Mammary epithelial cell (primary cell): ENCODE measurements around the gene GALNT2.

Experiments
- CTCF ChIP-seq, 2 donors: IDR thresholded peaks in 1 of 2; conservative IDR thresholded peaks in 1 of 2; 2 replicates each; pipeline ENCODE4 v1.5.1; 2011 to 2012; ENCODE audit warnings: inconsistent platforms in 2 of 2, low read length in 2 of 2, mild to moderate bottlenecking in 2 of 2, control low read depth in 1 of 2, low read depth in 1 of 2; ENCODE audit not compliant: insufficient read depth in 1 of 2; ENCODE audit errors: extremely low read depth in 1 of 2
- EZH2 ChIP-seq: IDR thresholded peaks from 2 replicates; pipeline ENCODE4 v1.6.1; 2012; ENCODE audit warnings: low read length, inconsistent platforms, borderline replicate concordance

- no peak for TF ChIP-seq CTCF (conservative IDR thresholded peaks at IDR 0.05 in 1 of 2, IDR thresholded peaks at IDR 0.05 in 1 of 2; ENCODE audit: extremely low read depth in 1 of 2, insufficient read depth in 1 of 2, low read depth in 1 of 2, low read length in 2 of 2)
- TF ChIP-seq EZH2: no peak
These were observed 4.5 kb upstream of the GALNT2 start for GRCh38 chr1:230062521-230062920.
